GM23338 (cell line): ENCODE results near the gene TGFBR3. TPM values are rescaled to one million over a fixed set of nuclear protein-coding genes. Genes with fewer than 3 reads are reported as not detected.

Experiments used
- ATAC-seq: fragments of 200-7000 bp; cut with Tn5 transposase; 3 replicates; pipeline ENCODE4 v1.9.1; 2020
- DNase-seq: peaks from one replicate; pipeline ENCODE4 v3.0.0-alpha.2; 2015; ENCODE audit warnings: low spot score
- H2AFZ ChIP-seq: fragments of 200-600 bp; sonication (generic); 2 replicates; pipeline ENCODE4 v1.8.0; 2016; ENCODE audit warnings: antibody characterized with exemption, mild to moderate bottlenecking, moderate library complexity
- H3F3A ChIP-seq: fragments of 200-600 bp; sonication (generic); replicated peaks from 2 replicates; pipeline ENCODE4 v1.8.0; 2017; ENCODE audit warnings: antibody characterized with exemption, mixed run types, low read depth
- H3K27ac ChIP-seq: fragments of 200-600 bp; sonication (generic); 2 replicates; pipeline ENCODE4 v1.6.1; 2016; ENCODE audit warnings: low read depth
- H3K27me3 ChIP-seq: fragments of 200-600 bp; sonication (generic); 2 replicates; pipeline ENCODE4 v1.8.0; 2016; ENCODE audit warnings: mild to moderate bottlenecking, mixed run types, moderate library complexity; ENCODE audit not compliant: insufficient read depth
- H3K36me3 ChIP-seq: fragments of 200-600 bp; sonication (generic); 2 replicates; pipeline ENCODE4 v1.8.0; 2016; ENCODE audit warnings: mild to moderate bottlenecking; ENCODE audit not compliant: insufficient read depth
- H3K4me1 ChIP-seq: fragments of 200-600 bp; sonication (generic); 2 replicates; pipeline ENCODE4 v1.8.0; 2016; ENCODE audit warnings: mild to moderate bottlenecking, moderate library complexity; ENCODE audit not compliant: insufficient read depth
- H3K4me2 ChIP-seq: fragments of 200-600 bp; sonication (generic); 2 replicates; pipeline ENCODE4 v1.7.1; 2017; ENCODE audit warnings: mixed run types
- H3K4me3 ChIP-seq: fragments of 200-600 bp; sonication (generic); 2 replicates; pipeline ENCODE4 v1.6.1; 2016; ENCODE audit warnings: mixed run types
- H3K79me2 ChIP-seq: fragments of 200-600 bp; sonication (generic); replicated peaks from 2 replicates; pipeline ENCODE4 v1.8.0; 2017; ENCODE audit warnings: mild to moderate bottlenecking; ENCODE audit not compliant: insufficient read depth
- H3K9me2 ChIP-seq: fragments of 200-600 bp; sonication (generic); 2 replicates; pipeline ENCODE4 v1.8.0; 2017; ENCODE audit not compliant: insufficient read depth
- H4K20me1 ChIP-seq: fragments of 200-600 bp; sonication (generic); replicated peaks from 2 replicates; pipeline ENCODE4 v1.8.0; 2017; ENCODE audit warnings: mild to moderate bottlenecking; ENCODE audit not compliant: insufficient read depth
- H3K27ac Mint-ChIP-seq: 2 replicates; pipeline ENCODE4 v1.8.0; 2020; ENCODE audit warnings: inconsistent platforms, mild to moderate bottlenecking, moderate library complexity, mixed read lengths
- H3K27me3 Mint-ChIP-seq: 3 replicates; pipeline ENCODE4 v1.8.0; 2022; ENCODE audit warnings: low read depth, mild to moderate bottlenecking, moderate library complexity, mixed read lengths, inconsistent platforms; ENCODE audit not compliant: insufficient read depth, poor library complexity
- H3K36me3 Mint-ChIP-seq: 3 replicates; pipeline ENCODE4 v1.8.0; 2021; ENCODE audit warnings: low read depth, mild to moderate bottlenecking, inconsistent platforms, moderate library complexity, mixed read lengths
- H3K4me1 Mint-ChIP-seq: 3 replicates; pipeline ENCODE4 v1.8.0; 2020; ENCODE audit warnings: mild to moderate bottlenecking, inconsistent platforms, mixed read lengths
- H3K4me3 Mint-ChIP-seq: 3 replicates; pipeline ENCODE4 v1.8.0; 2021; ENCODE audit warnings: moderate library complexity, mild to moderate bottlenecking, inconsistent platforms, mixed read lengths
- H3K9me3 Mint-ChIP-seq: 3 replicates; pipeline ENCODE4 v1.8.0; 2020; ENCODE audit warnings: moderate library complexity, mild to moderate bottlenecking, inconsistent platforms, mixed read lengths
- CREB1 ChIP-seq: fragments of 250-450 bp; sonication (Bioruptor Pico); IDR thresholded peaks from 2 replicates; pipeline ENCODE4 v1.5.0; 2020; ENCODE audit warnings: low read depth, mild to moderate bottlenecking, moderate library complexity
- EZH2 ChIP-seq: fragments of 200-600 bp; sonication (generic); IDR thresholded peaks from one replicate; pipeline ENCODE4 v1.8.0; 2017; ENCODE audit warnings: antibody characterized with exemption, mild to moderate bottlenecking, low read depth; ENCODE audit not compliant: unreplicated experiment
- EZH2phosphoT487 ChIP-seq: fragments of 200-600 bp; sonication (generic); IDR thresholded peaks from one replicate; pipeline ENCODE4 v1.8.1; 2018; ENCODE audit warnings: antibody characterized with exemption; ENCODE audit not compliant: unreplicated experiment
- JUNB ChIP-seq: IDR thresholded peaks from one replicate; pipeline ENCODE4 v1.6.1; 2016; ENCODE audit warnings: antibody characterized with exemption; ENCODE audit not compliant: unreplicated experiment
- NANOG ChIP-seq: IDR thresholded peaks from 2 replicates; pipeline ENCODE4 v1.6.1; 2016; ENCODE audit warnings: antibody characterized with exemption, borderline replicate concordance
- POLR2AphosphoS5 ChIP-seq: IDR thresholded peaks from 2 replicates; pipeline ENCODE4 v1.6.1; 2016; ENCODE audit warnings: antibody characterized with exemption, low read depth
- STAT1 ChIP-seq: IDR thresholded peaks from one replicate; pipeline ENCODE4 v1.6.1; 2016; ENCODE audit warnings: antibody characterized with exemption; ENCODE audit not compliant: unreplicated experiment
- ZNF114 ChIP-seq: fragments of 250-450 bp; sonication (Bioruptor Pico); IDR thresholded peaks from 2 replicates; pipeline ENCODE4 v1.5.0; 2020; ENCODE audit warnings: mild to moderate bottlenecking, moderate library complexity
- ZNF331 ChIP-seq: fragments of 250-450 bp; sonication (Bioruptor Pico); IDR thresholded peaks from 2 replicates; pipeline ENCODE4 v1.5.0; 2020; ENCODE audit warnings: low read depth, mild to moderate bottlenecking, moderate library complexity
- polyA plus RNA-seq: library from polyadenylated mRNA; unstranded; fragments of >200 nt; fragmentation: Nextera tagmentation; extraction: Ambion mirVana; gene quantifications from 2 replicates; pipeline ENCODE4 v1.2.1, GENCODE V29; 2016
- total RNA-seq: library from RNA; depleted of rRNA; stranded (reverse); fragments of >200 nt; shearing (Covaris generic); gene quantifications from 2 replicates; pipeline ENCODE4 v1.2.3, GENCODE V29; 2014
- TF ChIP-seq, protein P1 (sequence below): IDR thresholded peaks from one replicate; pipeline ENCODE4 v1.6.1; 2018; ENCODE audit warnings: antibody characterized with exemption; ENCODE audit not compliant: unreplicated experiment
- TF ChIP-seq, protein P2 (sequence below), 2 experiments: fragments of 200-600 bp in 1 of 2; sonication (generic) in 1 of 2; conservative IDR thresholded peaks; 2 replicates each; pipeline versions ENCODE4 v1.5.1 to v1.6.1; 2016 to 2017; ENCODE audit warnings: antibody characterized with exemption in 2 of 2, low read depth in 2 of 2, mild to moderate bottlenecking in 2 of 2, moderate library complexity in 1 of 2
- TF ChIP-seq, protein P3 (sequence below): IDR thresholded peaks from 2 replicates; pipeline ENCODE4 v1.6.1; 2016; ENCODE audit warnings: antibody characterized with exemption
- TF ChIP-seq, protein P4 (sequence below): fragments of 250-450 bp; sonication (Bioruptor Pico); IDR thresholded peaks from 2 replicates; pipeline ENCODE4 v1.5.0; 2020; ENCODE audit warnings: mild to moderate bottlenecking, moderate library complexity

Gene TGFBR3
- total and polyA plus RNA-seq, 2 experiments from 2014 or later, result 1.7 to 2.9 TPM

DNA sequence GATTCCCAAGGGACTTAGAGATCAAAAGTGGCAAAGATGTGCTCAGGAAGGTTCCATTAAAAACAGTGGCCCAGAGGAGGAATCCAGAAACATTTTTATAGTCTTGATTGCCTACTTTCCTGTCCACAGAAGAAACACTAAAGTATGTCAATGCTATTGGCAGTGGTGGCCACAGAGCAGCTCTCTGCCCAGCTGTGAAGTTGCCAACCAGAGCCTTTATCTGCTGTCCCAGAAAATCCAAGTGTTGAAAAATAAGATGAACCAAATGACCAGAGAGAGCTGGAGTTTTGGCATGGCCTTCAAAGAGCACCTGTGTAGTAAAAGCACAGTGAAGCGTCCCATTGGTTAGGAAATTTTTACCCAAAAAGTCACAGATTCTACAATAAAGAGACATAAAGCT, 181.2 kb downstream of the TGFBR3 start:
- Histone ChIP-seq H3K27me3 (no peaks in the 10 kb centered on the region), H2AFZ (no peak overlapping the region), H3K36me3 (no peaks in the 10 kb centered on the region), H3K27ac (no peak overlapping the region), H3K4me1 (peaks cover 21% of the 10 kb centered on the region), H3K4me2 (no peak overlapping the region), H3F3A (no peaks in the 10 kb centered on the region), H4K20me1 (no peaks in the 10 kb centered on the region), H3K4me3 (no peak overlapping the region), H3K9me2 (no peaks in the 10 kb centered on the region), H3K79me2 (no peaks in the 10 kb centered on the region)
- TF ChIP-seq EZH2 (no peak), EZH2phosphoT487 (no peak), POLR2AphosphoS5 (no peak), NANOG (no peak), ZNF331 (CRISPR knock-in tag) (no peak), ZNF114 (CRISPR knock-in tag) (no peak), STAT1 (no peak), CREB1 (CRISPR knock-in tag) (no peak), JUNB (no peak)
- TF ChIP-seq, protein P1, sequence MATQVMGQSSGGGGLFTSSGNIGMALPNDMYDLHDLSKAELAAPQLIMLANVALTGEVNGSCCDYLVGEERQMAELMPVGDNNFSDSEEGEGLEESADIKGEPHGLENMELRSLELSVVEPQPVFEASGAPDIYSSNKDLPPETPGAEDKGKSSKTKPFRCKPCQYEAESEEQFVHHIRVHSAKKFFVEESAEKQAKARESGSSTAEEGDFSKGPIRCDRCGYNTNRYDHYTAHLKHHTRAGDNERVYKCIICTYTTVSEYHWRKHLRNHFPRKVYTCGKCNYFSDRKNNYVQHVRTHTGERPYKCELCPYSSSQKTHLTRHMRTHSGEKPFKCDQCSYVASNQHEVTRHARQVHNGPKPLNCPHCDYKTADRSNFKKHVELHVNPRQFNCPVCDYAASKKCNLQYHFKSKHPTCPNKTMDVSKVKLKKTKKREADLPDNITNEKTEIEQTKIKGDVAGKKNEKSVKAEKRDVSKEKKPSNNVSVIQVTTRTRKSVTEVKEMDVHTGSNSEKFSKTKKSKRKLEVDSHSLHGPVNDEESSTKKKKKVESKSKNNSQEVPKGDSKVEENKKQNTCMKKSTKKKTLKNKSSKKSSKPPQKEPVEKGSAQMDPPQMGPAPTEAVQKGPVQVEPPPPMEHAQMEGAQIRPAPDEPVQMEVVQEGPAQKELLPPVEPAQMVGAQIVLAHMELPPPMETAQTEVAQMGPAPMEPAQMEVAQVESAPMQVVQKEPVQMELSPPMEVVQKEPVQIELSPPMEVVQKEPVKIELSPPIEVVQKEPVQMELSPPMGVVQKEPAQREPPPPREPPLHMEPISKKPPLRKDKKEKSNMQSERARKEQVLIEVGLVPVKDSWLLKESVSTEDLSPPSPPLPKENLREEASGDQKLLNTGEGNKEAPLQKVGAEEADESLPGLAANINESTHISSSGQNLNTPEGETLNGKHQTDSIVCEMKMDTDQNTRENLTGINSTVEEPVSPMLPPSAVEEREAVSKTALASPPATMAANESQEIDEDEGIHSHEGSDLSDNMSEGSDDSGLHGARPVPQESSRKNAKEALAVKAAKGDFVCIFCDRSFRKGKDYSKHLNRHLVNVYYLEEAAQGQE, result no peak
- TF ChIP-seq, protein P2, sequence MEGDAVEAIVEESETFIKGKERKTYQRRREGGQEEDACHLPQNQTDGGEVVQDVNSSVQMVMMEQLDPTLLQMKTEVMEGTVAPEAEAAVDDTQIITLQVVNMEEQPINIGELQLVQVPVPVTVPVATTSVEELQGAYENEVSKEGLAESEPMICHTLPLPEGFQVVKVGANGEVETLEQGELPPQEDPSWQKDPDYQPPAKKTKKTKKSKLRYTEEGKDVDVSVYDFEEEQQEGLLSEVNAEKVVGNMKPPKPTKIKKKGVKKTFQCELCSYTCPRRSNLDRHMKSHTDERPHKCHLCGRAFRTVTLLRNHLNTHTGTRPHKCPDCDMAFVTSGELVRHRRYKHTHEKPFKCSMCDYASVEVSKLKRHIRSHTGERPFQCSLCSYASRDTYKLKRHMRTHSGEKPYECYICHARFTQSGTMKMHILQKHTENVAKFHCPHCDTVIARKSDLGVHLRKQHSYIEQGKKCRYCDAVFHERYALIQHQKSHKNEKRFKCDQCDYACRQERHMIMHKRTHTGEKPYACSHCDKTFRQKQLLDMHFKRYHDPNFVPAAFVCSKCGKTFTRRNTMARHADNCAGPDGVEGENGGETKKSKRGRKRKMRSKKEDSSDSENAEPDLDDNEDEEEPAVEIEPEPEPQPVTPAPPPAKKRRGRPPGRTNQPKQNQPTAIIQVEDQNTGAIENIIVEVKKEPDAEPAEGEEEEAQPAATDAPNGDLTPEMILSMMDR (conservative IDR thresholded peaks at IDR 0.05; ENCODE audit: low read depth in 2 of 2), result no peak
- TF ChIP-seq, protein P3, sequence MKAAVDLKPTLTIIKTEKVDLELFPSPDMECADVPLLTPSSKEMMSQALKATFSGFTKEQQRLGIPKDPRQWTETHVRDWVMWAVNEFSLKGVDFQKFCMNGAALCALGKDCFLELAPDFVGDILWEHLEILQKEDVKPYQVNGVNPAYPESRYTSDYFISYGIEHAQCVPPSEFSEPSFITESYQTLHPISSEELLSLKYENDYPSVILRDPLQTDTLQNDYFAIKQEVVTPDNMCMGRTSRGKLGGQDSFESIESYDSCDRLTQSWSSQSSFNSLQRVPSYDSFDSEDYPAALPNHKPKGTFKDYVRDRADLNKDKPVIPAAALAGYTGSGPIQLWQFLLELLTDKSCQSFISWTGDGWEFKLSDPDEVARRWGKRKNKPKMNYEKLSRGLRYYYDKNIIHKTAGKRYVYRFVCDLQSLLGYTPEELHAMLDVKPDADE, result no peak
- TF ChIP-seq, protein P4, sequence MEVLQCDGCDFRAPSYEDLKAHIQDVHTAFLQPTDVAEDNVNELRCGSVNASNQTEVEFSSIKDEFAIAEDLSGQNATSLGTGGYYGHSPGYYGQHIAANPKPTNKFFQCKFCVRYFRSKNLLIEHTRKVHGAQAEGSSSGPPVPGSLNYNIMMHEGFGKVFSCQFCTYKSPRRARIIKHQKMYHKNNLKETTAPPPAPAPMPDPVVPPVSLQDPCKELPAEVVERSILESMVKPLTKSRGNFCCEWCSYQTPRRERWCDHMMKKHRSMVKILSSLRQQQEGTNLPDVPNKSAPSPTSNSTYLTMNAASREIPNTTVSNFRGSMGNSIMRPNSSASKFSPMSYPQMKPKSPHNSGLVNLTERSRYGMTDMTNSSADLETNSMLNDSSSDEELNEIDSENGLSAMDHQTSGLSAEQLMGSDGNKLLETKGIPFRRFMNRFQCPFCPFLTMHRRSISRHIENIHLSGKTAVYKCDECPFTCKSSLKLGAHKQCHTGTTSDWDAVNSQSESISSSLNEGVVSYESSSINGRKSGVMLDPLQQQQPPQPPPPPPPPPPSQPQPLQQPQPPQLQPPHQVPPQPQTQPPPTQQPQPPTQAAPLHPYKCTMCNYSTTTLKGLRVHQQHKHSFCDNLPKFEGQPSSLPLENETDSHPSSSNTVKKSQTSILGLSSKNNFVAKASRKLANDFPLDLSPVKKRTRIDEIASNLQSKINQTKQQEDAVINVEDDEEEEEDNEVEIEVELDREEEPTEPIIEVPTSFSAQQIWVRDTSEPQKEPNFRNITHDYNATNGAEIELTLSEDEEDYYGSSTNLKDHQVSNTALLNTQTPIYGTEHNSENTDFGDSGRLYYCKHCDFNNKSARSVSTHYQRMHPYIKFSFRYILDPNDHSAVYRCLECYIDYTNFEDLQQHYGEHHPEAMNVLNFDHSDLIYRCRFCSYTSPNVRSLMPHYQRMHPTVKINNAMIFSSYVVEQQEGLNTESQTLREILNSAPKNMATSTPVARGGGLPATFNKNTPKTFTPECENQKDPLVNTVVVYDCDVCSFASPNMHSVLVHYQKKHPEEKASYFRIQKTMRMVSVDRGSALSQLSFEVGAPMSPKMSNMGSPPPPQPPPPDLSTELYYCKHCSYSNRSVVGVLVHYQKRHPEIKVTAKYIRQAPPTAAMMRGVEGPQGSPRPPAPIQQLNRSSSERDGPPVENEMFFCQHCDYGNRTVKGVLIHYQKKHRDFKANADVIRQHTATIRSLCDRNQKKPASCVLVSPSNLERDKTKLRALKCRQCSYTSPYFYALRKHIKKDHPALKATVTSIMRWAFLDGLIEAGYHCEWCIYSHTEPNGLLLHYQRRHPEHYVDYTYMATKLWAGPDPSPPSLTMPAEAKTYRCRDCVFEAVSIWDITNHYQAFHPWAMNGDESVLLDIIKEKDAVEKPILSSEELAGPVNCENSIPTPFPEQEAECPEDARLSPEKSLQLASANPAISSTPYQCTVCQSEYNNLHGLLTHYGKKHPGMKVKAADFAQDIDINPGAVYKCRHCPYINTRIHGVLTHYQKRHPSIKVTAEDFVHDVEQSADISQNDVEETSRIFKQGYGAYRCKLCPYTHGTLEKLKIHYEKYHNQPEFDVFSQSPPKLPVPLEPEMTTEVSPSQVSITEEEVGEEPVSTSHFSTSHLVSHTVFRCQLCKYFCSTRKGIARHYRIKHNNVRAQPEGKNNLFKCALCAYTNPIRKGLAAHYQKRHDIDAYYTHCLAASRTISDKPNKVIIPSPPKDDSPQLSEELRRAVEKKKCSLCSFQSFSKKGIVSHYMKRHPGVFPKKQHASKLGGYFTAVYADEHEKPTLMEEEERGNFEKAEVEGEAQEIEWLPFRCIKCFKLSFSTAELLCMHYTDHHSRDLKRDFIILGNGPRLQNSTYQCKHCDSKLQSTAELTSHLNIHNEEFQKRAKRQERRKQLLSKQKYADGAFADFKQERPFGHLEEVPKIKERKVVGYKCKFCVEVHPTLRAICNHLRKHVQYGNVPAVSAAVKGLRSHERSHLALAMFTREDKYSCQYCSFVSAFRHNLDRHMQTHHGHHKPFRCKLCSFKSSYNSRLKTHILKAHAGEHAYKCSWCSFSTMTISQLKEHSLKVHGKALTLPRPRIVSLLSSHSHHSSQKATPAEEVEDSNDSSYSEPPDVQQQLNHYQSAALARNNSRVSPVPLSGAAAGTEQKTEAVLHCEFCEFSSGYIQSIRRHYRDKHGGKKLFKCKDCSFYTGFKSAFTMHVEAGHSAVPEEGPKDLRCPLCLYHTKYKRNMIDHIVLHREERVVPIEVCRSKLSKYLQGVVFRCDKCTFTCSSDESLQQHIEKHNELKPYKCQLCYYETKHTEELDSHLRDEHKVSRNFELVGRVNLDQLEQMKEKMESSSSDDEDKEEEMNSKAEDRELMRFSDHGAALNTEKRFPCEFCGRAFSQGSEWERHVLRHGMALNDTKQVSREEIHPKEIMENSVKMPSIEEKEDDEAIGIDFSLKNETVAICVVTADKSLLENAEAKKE (CRISPR knock-in tag), result no peak
- Mint-ChIP-seq H3K9me3 (no peaks in the 10 kb centered on the region), H3K4me1 (peaks cover 19% of the 10 kb centered on the region), H3K27me3 (peaks cover 3% of the 10 kb centered on the region), H3K27ac (no peak overlapping the region), H3K36me3 (no peaks in the 10 kb centered on the region), H3K4me3 (no peak overlapping the region)
- no peak for ATAC-seq
- DNase-seq, result no peak
